Stimulated activated CD8-positive, alpha-beta memory T cell treated with anti-CD3 and anti-CD28 coated beads, Interleukin-2, amount 100 ng/mL, for 48 hours (primary cell): ENCODE data around the gene SCT.
A peak's percentile ranks its signal among the peaks of the same experiment; 100 is the strongest.

Experiments used
- DNase-seq, 2 donors: peaks; one replicate each; pipeline ENCODE4 v3.0.0-alpha.2; 2020; ENCODE audit warnings: low read depth in 2 of 2

Gene SCT

DNA sequence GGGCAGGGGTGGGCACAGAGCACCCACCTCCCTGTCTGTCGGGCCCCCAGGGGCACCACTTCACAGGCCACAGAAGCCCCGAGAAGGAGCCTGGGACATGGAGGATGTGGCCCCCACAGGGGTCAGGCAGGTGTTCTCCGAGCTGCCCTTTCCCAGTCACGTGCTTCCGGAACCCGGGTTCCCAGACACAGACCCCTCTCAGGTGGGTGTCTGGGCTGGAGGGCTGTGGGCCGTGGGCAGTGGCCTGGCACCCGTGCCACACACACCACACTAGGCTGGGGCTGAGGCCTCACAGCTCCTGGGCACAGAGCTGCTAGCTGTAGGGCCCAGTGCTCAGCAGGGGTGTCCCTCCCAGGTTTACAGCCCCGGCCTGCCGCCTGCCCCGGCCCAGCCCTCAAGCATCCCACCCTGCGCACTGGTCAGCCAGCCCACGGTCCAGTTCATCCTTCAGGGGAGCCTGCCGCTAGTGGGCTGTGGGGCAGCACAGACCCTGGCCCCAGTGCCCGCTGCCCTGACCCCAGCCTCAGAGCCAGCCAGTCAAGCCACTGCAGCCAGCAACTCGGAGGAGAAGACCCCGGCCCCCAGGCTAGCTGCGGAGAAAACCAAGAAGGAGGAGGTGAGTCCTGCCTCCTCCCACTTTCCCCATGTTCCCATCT is 16.7 kb downstream of the SCT start:
- no peak for DNase-seq

DNA sequence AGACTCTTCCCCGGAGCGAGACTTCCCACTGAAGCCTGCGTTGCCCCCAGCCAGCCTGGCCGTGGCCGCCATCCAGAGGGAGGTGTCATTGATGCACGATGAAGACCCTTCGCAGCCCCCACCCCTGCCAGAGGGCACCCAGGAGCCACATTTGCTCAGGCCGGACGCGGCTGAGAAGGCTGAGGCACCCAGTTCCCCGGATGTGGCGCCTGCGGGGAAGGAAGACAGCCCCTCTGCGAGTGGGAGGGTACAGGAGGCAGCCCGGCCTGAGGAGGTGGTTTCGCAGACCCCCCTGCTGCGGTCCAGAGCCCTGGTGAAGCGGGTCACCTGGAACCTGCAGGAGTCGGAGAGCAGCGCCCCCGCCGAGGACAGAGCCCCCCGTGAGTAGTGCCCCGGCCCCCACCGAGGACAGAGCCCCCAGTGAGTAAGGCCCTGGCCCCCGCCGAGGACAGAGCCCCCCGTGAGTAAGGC is 17.6 kb downstream of the SCT start:
- DNase-seq = no peak

DNA sequence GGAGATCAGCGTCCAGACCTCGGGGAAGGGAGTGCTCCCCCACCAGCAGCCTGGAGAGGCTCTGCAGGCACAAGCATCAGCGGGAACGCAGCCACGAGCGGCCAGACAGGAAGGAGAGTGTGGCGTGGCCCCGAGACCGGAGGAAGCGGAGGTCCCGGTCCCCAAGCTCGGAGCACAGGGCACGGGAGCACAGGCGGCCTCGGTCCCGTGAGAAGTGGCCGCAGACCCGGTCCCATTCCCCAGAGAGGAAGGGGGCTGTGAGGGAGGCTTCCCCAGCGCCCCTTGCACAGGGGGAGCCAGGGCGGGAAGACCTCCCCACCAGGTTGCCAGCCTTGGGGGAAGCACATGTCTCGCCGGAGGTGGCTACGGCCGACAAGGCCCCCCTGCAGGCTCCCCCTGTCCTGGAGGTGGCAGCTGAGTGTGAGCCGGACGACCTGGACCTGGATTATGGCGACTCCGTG is 18.2 kb downstream of the SCT start:
- no peak for DNase-seq

DNA sequence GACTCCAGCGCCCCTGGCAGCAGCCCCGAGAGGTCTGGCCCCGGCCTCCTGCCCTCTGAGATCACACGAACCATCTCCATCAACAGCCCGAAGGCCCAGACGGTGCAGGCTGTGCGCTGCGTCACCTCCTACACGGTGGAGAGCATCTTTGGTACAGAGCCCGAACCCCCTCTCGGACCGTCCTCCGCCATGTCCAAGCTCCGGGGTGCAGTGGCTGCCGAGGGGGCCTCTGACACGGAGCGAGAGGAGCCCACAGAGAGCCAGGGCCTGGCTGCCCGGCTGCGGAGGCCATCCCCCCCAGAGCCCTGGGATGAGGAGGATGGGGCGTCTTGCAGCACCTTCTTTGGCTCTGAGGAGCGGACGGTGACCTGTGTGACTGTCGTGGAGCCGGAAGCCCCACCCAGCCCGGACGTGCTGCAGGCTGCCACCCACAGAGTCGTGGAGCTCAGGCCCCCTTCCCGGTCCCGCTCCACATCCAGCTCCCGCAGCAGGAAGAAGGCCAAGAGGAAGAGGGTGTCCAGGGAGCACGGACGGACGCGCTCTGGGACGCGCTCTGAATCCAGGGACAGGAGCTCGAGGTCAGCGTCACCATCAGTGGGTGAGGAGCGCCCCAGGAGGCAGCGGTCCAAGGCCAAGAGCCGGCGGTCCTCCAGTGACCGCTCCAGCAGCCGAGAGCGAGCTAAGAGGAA is 18.9 kb downstream of the SCT start:
- DNase-seq = no peak

- no peak for DNase-seq
Observed at GRCh38 chr11:607020-607780, 19.8 kb downstream of the SCT start.

DNA sequence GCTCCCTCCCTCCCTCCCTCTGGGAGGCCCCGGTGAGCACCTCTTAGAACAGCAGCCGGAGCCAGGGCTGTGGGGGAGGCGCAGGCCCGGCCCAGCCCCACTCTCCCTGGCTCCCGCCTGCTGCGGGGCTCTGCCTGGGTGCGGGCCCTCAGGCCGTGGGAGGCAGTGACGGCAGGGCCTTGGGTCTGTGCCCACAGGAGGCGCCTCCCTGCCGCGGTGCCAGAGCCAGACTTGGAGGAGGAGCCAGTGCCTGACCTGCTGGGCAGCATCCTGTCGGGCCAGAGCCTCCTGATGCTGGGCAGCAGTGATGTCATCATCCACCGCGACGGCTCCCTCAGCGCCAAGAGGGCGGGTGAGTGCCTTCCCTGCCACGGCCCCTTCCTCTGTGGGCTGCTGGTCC is 20.7 kb downstream of the SCT start:
- DNase-seq = no peak

GRCh38 chr11:605286-606129 is 21.5 kb downstream of the SCT start:
- DNase-seq = no peak

DNA sequence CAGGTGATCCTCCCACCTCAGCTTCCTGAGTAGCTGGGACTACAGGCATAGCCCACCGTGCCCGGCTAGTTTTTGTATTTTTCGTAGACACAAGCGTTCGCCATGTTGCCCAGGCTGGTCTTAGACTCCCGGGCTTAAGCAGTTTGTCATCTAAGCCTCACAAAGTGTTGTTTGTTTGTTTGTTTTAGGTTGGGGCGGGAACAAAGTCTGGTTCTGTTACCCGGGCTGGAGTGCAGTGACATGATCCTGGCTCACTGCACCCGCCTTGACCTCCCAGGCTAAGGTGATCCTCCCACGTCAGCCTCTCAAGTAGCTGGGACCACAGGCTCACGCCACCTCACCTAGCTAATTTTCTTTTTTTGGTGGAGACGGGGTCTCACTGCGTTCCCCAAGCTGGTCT is 23.8 kb downstream of the SCT start:
- DNase-seq = no peak

- no peak for DNase-seq
Observed at GRCh38 chr11:601573-602245, 25.3 kb downstream of the SCT start.

DNA sequence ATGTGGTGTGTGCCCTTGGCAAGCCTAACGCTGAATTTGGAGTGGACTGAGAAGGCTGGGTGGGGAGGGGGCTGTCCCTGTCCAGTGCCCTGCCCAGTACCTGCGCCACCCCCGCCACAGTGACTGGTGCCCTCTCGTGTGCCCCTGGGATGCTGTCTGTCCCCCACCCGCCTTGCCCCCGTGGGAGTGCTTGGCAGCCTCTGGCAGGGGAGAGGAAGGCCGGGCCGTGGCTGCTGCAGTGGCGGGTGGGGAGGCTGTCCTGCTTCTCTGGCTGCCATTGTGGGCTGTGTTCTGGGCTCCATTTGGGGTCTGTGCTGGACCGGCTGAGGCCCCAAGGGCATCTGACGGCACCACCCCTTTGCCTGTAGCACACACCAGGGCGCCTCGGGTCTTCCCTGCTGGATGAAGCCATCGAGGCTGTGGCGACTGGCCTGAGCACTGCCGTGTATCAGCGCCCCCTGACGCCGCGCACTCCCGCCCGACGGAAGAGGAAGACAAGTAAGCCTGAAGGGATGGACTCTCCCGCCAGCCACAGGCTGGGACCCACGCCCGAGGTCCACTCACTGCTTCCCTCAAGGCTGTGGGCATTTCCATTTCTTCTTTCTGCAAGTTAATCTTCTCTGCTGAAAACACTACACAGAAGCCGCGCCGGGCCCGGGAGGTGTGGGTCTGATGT is 28.8 kb downstream of the SCT start:
- no peak for DNase-seq

DNA sequence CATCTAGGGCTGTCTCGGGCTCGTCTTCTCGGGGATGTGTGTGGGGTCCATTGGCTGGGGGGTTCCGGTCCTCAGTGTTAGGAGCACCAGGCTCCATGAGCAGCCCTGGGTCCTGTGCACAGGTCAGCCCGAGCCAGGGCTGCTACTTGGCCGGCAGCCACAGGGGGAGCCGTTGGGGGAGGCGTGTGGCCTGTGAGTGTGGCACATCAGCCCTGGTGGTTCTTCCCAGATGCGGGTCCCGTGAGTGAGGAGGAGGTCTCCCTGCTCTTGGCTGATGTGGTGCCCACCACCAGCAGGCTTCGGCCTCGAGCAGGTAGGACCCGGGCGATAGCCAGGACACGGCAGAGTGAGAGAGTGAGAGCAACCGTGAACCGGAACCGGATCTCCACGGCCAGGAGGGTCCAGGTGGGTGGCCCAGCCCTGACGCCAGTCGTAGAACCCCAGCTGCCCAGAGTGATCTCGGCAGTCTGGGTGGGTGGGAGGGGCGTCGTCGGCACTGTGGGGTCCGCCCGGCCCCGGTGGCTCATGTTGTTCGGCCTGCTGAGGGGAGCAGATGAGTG is 29.7 kb downstream of the SCT start:
- no peak for DNase-seq

DNA sequence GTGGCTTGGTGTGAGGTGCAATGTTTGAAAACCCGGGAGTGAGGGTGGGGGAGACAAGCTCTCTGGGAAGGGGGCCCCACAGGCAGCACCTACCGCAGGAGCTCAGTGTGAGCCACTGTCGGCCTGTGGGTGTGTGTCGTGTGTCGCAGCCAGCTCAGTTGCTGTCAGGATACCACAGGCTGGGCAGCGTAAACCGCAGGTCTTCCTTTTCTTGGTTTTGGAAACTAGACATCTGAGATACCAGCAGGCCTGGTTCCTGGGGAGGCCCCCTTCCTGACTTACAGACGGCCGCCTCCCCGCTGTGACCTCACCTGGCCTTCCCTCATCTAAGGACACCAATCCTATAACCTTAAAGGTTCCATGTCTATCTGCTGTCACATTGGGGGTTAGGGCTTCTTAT is 30.6 kb downstream of the SCT start:
- DNase-seq = no peak

DNA sequence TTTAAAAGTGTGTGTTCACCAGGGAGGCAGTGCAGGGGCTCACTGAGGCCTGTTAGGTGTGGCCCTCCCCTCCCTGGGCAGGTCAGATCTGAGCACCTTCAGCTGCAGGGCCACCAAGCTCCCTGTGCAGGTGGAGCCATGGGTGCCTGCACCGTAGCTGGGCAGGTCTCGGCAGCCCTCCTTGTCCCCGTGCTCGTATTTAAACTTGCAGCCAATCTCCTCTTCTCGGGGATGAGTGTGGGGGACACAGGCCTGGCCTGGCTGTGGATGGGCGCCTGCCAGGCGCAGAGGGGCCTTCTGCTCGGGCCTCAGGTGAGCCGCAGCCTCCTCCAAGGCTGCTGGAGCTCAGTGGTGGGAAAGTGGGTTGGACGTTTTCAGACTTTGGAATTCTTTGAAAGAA is 31.6 kb downstream of the SCT start:
- no peak for DNase-seq

DNA sequence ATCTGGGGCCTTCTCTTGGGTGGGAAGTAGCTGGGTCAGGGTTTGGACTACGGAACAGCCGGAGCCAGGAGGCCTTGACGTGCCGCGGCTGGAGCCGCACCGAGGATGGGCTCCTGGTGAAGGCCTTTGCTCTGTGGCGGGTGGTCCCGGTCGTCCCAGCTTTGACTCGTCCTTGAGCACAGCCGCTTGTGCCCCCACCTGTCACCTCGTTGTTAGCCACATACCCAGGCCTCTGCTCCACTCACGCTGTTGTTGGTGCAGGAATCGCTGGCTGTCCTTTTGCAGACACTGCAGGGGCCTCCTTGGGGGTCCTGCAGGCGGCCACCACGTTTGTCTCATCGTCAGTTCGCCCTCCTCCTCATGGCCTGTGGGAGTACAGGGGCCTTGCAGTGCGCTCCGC is 33.6 kb downstream of the SCT start:
- DNase-seq = no peak

GRCh38 chr11:592918-593317 is 34.1 kb downstream of the SCT start:
- DNase-seq = no peak

DNA sequence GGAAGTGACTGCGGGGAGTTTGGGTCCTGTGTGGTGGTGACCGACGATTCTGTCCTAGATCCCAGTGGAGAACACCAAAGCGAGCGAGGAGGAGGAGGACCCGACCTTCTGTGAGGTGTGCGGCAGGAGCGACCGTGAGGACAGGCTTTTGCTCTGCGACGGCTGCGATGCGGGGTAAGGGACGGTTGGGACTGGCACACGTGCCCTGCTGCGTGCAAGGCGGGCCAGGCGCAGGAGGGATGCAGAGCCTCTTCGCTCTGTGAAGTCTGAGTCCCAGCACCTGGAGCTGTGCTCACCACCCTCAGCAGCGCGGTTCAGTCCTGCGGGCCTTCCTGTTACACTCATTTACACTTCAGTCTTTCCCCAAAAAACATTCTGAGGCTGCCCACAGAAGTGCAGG is 34.5 kb downstream of the SCT start:
- no peak for DNase-seq

DNA sequence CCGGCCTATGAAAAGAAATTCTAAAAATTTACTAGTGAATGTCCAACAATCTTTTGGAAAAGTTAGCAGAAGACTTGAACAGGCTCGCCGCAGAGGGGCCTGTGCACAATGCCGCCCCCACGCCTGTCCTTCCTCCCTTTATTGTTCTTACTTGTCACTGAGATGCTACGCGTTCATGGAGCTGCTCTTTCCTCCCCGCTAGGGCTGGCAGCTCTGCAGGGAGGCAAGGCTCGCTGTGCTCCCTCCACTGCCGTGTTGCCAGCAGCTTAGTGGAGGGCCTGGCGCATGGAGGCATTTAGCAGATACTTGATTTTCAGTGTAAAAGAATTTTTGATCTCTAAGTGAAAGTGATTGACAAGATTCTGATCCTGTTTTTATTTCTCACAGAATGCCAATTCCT is 36.0 kb downstream of the SCT start:
- no peak for DNase-seq

- DNase-seq = no peak
Observed at GRCh38 chr11:589798-590197, 37.2 kb downstream of the SCT start.

GRCh38 chr11:587978-588380 is 39.0 kb downstream of the SCT start:
- peak; percentile 49 to 51 for DNase-seq

GRCh38 chr11:587546-587945 is 39.4 kb downstream of the SCT start:
- DNase-seq = no peak
